H9 (cell line): ENCODE results near the gene UBE3B. TPM values are rescaled to one million over a fixed set of nuclear protein-coding genes. Genes with fewer than 3 reads are reported as not detected.

Source experiments
- DNase-seq: peaks from one replicate; pipeline ENCODE4 v3.0.0-alpha.2; 2017
- H2AFZ ChIP-seq: one replicate; pipeline ENCODE4 v1.6.1; 2013; ENCODE audit warnings: mild to moderate bottlenecking, low read length, control low read depth, moderate library complexity
- H2AK5ac ChIP-seq: 2 replicates; pipeline ENCODE4 v1.6.1; 2013; ENCODE audit warnings: low read length, control low read depth, mixed read lengths; ENCODE audit not compliant: insufficient read length
- H2BK120ac ChIP-seq: one replicate; pipeline ENCODE4 v1.6.1; 2013; ENCODE audit warnings: low read depth, mild to moderate bottlenecking, low read length, control low read depth, inconsistent platforms; ENCODE audit not compliant: poor library complexity, severe bottlenecking
- H2BK12ac ChIP-seq: 2 replicates; pipeline ENCODE4 v1.6.1; 2013; ENCODE audit warnings: low read length, control low read depth, mixed read lengths, low read depth; ENCODE audit not compliant: insufficient read length
- H2BK15ac ChIP-seq: 2 replicates; pipeline ENCODE4 v1.6.1; 2013; ENCODE audit warnings: low read depth, low read length, control low read depth
- H2BK20ac ChIP-seq: one replicate; pipeline ENCODE4 v1.6.1; 2013; ENCODE audit warnings: low read depth, mild to moderate bottlenecking, low read length, control low read depth, inconsistent platforms; ENCODE audit not compliant: poor library complexity, severe bottlenecking
- H2BK5ac ChIP-seq: 2 replicates; pipeline ENCODE4 v1.6.1; 2013; ENCODE audit warnings: low read length, control low read depth, mixed read lengths; ENCODE audit not compliant: insufficient read length
- H3K14ac ChIP-seq: 2 replicates; pipeline ENCODE4 v1.6.1; 2013; ENCODE audit warnings: low read length, control low read depth; ENCODE audit not compliant: insufficient read depth
- H3K18ac ChIP-seq: 2 replicates; pipeline ENCODE4 v1.6.1; 2013; ENCODE audit warnings: low read depth, mild to moderate bottlenecking, mixed read lengths, low read length, control low read depth; ENCODE audit not compliant: insufficient read length
- H3K23ac ChIP-seq: 2 replicates; pipeline ENCODE4 v1.6.1; 2013; ENCODE audit warnings: low read length, control low read depth, mixed read lengths, low read depth; ENCODE audit not compliant: insufficient read length
- H3K23me2 ChIP-seq: 2 replicates; pipeline ENCODE4 v1.6.1; 2013; ENCODE audit warnings: low read depth, mild to moderate bottlenecking, mixed read lengths, low read length, control low read depth; ENCODE audit not compliant: insufficient read length, poor library complexity, severe bottlenecking
- H3K27ac ChIP-seq: 2 replicates; pipeline ENCODE4 v1.5.1; 2013; ENCODE audit warnings: low read length, control low read depth, mixed read lengths, low read depth; ENCODE audit not compliant: insufficient read length
- H3K27me3 ChIP-seq: 2 replicates; pipeline ENCODE4 v1.6.1; 2013; ENCODE audit warnings: low read length, control low read depth, inconsistent platforms; ENCODE audit not compliant: insufficient read depth
- H3K4ac ChIP-seq: 2 replicates; pipeline ENCODE4 v1.6.1; 2013; ENCODE audit warnings: low read depth, mild to moderate bottlenecking, control low read depth, inconsistent platforms, low read length, moderate library complexity
- H3K4me1 ChIP-seq: 2 replicates; pipeline ENCODE4 v1.6.1; 2013; ENCODE audit warnings: low read length, control low read depth, inconsistent platforms; ENCODE audit not compliant: insufficient read depth
- H3K4me2 ChIP-seq: 2 replicates; pipeline ENCODE4 v1.6.1; 2013; ENCODE audit warnings: low read length, control low read depth, mixed read lengths; ENCODE audit not compliant: insufficient read length, insufficient read depth
- H3K56ac ChIP-seq: 2 replicates; pipeline ENCODE4 v1.6.1; 2013; ENCODE audit warnings: low read depth, mild to moderate bottlenecking, mixed read lengths, low read length, control low read depth; ENCODE audit not compliant: insufficient read length
- H3K79me1 ChIP-seq: 2 replicates; pipeline ENCODE4 v1.6.1; 2013; ENCODE audit warnings: low read depth, mild to moderate bottlenecking, moderate library complexity, low read length, control low read depth, inconsistent platforms; ENCODE audit not compliant: insufficient read depth, poor library complexity, severe bottlenecking
- H3K79me2 ChIP-seq: 2 replicates; pipeline ENCODE4 v1.6.1; 2013; ENCODE audit warnings: low read length, control low read depth, inconsistent platforms; ENCODE audit not compliant: insufficient read depth
- H3K9ac ChIP-seq: 2 replicates; pipeline ENCODE4 v1.6.1; 2013; ENCODE audit warnings: low read length, control low read depth, mixed read lengths; ENCODE audit not compliant: insufficient read length; ENCODE audit errors: extremely low read depth
- H3K9me3 ChIP-seq: one replicate; pipeline ENCODE4 v1.6.1; 2013; ENCODE audit warnings: low read depth, low read length, inconsistent platforms; ENCODE audit not compliant: control insufficient read depth
- H3T11ph ChIP-seq: one replicate; pipeline ENCODE4 v1.6.1; 2013; ENCODE audit warnings: mild to moderate bottlenecking, low read length, control low read depth, inconsistent platforms
- H4K20me1 ChIP-seq: one replicate; pipeline ENCODE4 v1.6.1; 2013; ENCODE audit not compliant: control insufficient read depth, insufficient read length, insufficient read depth
- H4K5ac ChIP-seq: 2 replicates; pipeline ENCODE4 v1.6.1; 2013; ENCODE audit warnings: low read depth, mild to moderate bottlenecking, mixed read lengths, low read length, control low read depth; ENCODE audit not compliant: insufficient read length
- H4K8ac ChIP-seq: replicated peaks from 2 replicates; pipeline ENCODE4 v1.6.1; 2013; ENCODE audit warnings: low read length, control low read depth, mixed read lengths, low read depth; ENCODE audit not compliant: insufficient read length
- H4K91ac ChIP-seq: 2 replicates; pipeline ENCODE4 v1.6.1; 2013; ENCODE audit warnings: low read depth, mild to moderate bottlenecking, moderate library complexity, mixed read lengths, low read length, control low read depth; ENCODE audit not compliant: insufficient read length
- H3K27ac Mint-ChIP-seq, 3 experiments: 2 replicates in 2 of 3; 3 replicates in 1 of 3; pipeline ENCODE4 v1.8.0; 2020 to 2021; ENCODE audit warnings: mixed read lengths in 3 of 3, mild to moderate bottlenecking in 1 of 3, moderate library complexity in 1 of 3
- H3K27me3 Mint-ChIP-seq: 2 replicates; pipeline ENCODE4 v1.8.0; 2021; ENCODE audit warnings: low read depth, mild to moderate bottlenecking, moderate library complexity, mixed read lengths
- H3K36me3 Mint-ChIP-seq, 3 experiments: 2 replicates in 2 of 3; 3 replicates in 1 of 3; pipeline ENCODE4 v1.8.0; 2020 to 2021; ENCODE audit warnings: low read depth in 3 of 3, mixed read lengths in 3 of 3; ENCODE audit not compliant: insufficient read depth in 1 of 3
- H3K4me1 Mint-ChIP-seq, 2 experiments: 2 replicates each; pipeline ENCODE4 v1.8.0; 2020; ENCODE audit warnings: mixed read lengths in 2 of 2
- H3K4me3 Mint-ChIP-seq, 2 experiments: 2 replicates in 1 of 2; 3 replicates in 1 of 2; pipeline ENCODE4 v1.8.0; 2020 to 2021; ENCODE audit warnings: mild to moderate bottlenecking in 2 of 2, mixed read lengths in 2 of 2, moderate library complexity in 1 of 2
- H3K9me3 Mint-ChIP-seq, 2 experiments: 2 replicates in 1 of 2; 3 replicates in 1 of 2; pipeline ENCODE4 v1.8.0; 2020; ENCODE audit warnings: mild to moderate bottlenecking in 2 of 2, mixed read lengths in 2 of 2, moderate library complexity in 1 of 2
- WGBS: extraction: QIAGEN DNeasy Blood & Tissue Kit; methylation state at CpG from one replicate; pipeline ENCODE4 v1.1.7; 2013; ENCODE audit warnings: missing lambda C conversion rate, low lambda C conversion rate, mixed read lengths; ENCODE audit not compliant: insufficient read length; ENCODE audit errors: extremely low coverage; 5-methylcytosine and 5-hydroxymethylcytosine counted together
- total RNA-seq: library from RNA; stranded (reverse); gene quantifications from 2 replicates; pipeline ENCODE4 v1.2.1, GENCODE V29; 2021
- TF ChIP-seq, protein P1 (sequence below): fragments of 200-600 bp; sonication (generic); conservative IDR thresholded peaks from 3 replicates; pipeline ENCODE4 v1.8.0; 2021; ENCODE audit warnings: antibody characterized with exemption, mild to moderate bottlenecking

The UBE3B gene
- total RNA-seq, 1 experiment from 2014 or later = 24.2 TPM

DNA sequence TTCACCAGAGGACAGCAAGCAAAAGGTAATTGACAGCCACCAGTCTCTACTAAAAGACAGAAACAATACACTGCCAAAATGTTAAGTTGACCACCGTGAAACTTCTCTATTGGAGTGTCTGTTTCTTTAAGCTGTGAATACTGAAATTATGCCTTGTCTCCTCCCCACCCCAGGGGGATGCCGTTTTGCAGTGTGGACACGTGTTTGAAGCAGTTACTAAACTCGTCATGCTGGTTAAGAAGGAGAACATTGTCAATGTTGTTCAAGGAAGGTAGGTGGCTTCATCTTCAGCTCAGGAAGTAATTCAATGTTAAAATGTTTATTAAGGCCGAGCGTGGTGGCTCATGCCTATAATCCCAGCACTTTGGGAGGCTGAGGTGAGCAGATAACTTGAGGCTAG is 33.2 kb upstream of the UBE3B start:
- peak overlapping the region in 2 of 3 experiments; percentile 27 to 50; a peak in 3 of 7 replicates for H3K27ac Mint-ChIP-seq

More for the DNA sequence above, 33.2 kb upstream of the UBE3B start:
- no peaks in the 10 kb centered on the region for H3K9me3 Mint-ChIP-seq
- Histone ChIP-seq H3K9ac (no peak overlapping the region), H2BK12ac (no peak overlapping the region), H3K4me2 (no peak overlapping the region), H3T11ph (no peak overlapping the region), H2BK120ac (no peak overlapping the region), H3K9me3 (no peaks in the 10 kb centered on the region), H3K23me2 (no peaks in the 10 kb centered on the region), H3K27ac (no peak overlapping the region), H4K91ac (no peak overlapping the region), H2BK15ac (no peak overlapping the region), H2BK20ac (no peak overlapping the region), H3K4me1 (no peaks in the 10 kb centered on the region; the same call in 1 of the 2 replicates), H3K27me3 (no peaks in the 10 kb centered on the region), H3K4ac (no peak overlapping the region), H4K5ac (no peak overlapping the region), H3K18ac (no peak overlapping the region), H3K23ac (no peak overlapping the region), H2AFZ (no peak overlapping the region), H3K79me2 (no peaks in the 10 kb centered on the region), H2AK5ac (no peak overlapping the region), H2BK5ac (no peak overlapping the region), H4K8ac (no peak overlapping the region), H3K14ac (no peak overlapping the region), H3K79me1 (no peaks in the 10 kb centered on the region), H4K20me1 (no peaks in the 10 kb centered on the region), H3K56ac (no peak overlapping the region)
- DNase-seq = no peak
- peaks cover 8 to 10% of the 10 kb centered on the region in 2 experiments; a peak in 3 of 4 replicates for H3K4me1 Mint-ChIP-seq
- no CpG with 5 or more reads among the region's 6 CpGs for WGBS
- no peak overlapping the region; a peak in 1 of 5 replicates for H3K4me3 Mint-ChIP-seq
- no peaks in the 10 kb centered on the region for H3K27me3 Mint-ChIP-seq
- peaks cover 3 to 38% (median 22%) of the 10 kb centered on the region in 3 experiments; a peak in 6 of 7 replicates for H3K36me3 Mint-ChIP-seq
- TF ChIP-seq, protein P1, sequence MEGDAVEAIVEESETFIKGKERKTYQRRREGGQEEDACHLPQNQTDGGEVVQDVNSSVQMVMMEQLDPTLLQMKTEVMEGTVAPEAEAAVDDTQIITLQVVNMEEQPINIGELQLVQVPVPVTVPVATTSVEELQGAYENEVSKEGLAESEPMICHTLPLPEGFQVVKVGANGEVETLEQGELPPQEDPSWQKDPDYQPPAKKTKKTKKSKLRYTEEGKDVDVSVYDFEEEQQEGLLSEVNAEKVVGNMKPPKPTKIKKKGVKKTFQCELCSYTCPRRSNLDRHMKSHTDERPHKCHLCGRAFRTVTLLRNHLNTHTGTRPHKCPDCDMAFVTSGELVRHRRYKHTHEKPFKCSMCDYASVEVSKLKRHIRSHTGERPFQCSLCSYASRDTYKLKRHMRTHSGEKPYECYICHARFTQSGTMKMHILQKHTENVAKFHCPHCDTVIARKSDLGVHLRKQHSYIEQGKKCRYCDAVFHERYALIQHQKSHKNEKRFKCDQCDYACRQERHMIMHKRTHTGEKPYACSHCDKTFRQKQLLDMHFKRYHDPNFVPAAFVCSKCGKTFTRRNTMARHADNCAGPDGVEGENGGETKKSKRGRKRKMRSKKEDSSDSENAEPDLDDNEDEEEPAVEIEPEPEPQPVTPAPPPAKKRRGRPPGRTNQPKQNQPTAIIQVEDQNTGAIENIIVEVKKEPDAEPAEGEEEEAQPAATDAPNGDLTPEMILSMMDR = no peak
